HCT116 (cell line): ENCODE measurements around the gene SLC6A6.

Experiments
- CEBPB ChIP-seq: IDR thresholded peaks from 2 replicates; pipeline ENCODE4 v1.6.1; 2012; ENCODE audit warnings: low read depth
- CTCF ChIP-seq, 3 experiments: fragments of 200-600 bp in 1 of 3; sonication (generic) in 1 of 3; IDR thresholded peaks in 2 of 3; conservative IDR thresholded peaks in 1 of 3; 2 replicates each; pipeline ENCODE4 v1.5.1; 2012 to 2017; ENCODE audit warnings: low read depth in 2 of 3, low read length in 2 of 3, antibody characterized with exemption in 1 of 3, borderline replicate concordance in 1 of 3, control low read depth in 1 of 3, mild to moderate bottlenecking in 1 of 3, mixed read lengths in 1 of 3, mixed run types in 1 of 3, moderate library complexity in 1 of 3; ENCODE audit not compliant: insufficient read depth in 1 of 3
- EGR1 ChIP-seq: IDR thresholded peaks from 2 replicates; pipeline ENCODE4 v1.6.1; 2012; ENCODE audit warnings: low read depth
- ELF1 ChIP-seq: IDR thresholded peaks from 2 replicates; pipeline ENCODE4 v1.6.1; 2012; ENCODE audit warnings: low read depth, borderline replicate concordance
- EZH2phosphoT487 ChIP-seq: fragments of 200-600 bp; IDR thresholded peaks from 2 replicates; pipeline ENCODE4 v1.6.1; 2018; ENCODE audit warnings: antibody characterized with exemption, borderline replicate concordance
- JUND ChIP-seq: IDR thresholded peaks from 2 replicates; pipeline ENCODE4 v1.6.1; 2012
- POLR2A ChIP-seq: IDR thresholded peaks from 2 replicates; pipeline ENCODE4 v1.7.0; 2011; ENCODE audit warnings: borderline replicate concordance; ENCODE audit not compliant: insufficient read depth, insufficient read length; ENCODE audit errors: extremely low read depth
- POLR2AphosphoS5 ChIP-seq: IDR thresholded peaks from 2 replicates; pipeline ENCODE4 v1.6.1; 2011; ENCODE audit warnings: mild to moderate bottlenecking, low read depth, low read length, moderate library complexity
- REST ChIP-seq: IDR thresholded peaks from 2 replicates; pipeline ENCODE4 v1.6.1; 2012; ENCODE audit warnings: low read depth
- SIN3A ChIP-seq: IDR thresholded peaks from 2 replicates; pipeline ENCODE4 v1.6.1; 2012; ENCODE audit warnings: low read depth

- TF ChIP-seq POLR2AphosphoS5 (no peak), CTCF (IDR thresholded peaks at IDR 0.05 in 2 of 3, conservative IDR thresholded peaks at IDR 0.05 in 1 of 3; ENCODE audit: borderline replicate concordance in 1 of 3, insufficient read depth in 1 of 3, low read depth in 2 of 3, low read length in 2 of 3) (no peak), SIN3A (no peak), EZH2phosphoT487 (no peak), REST (no peak), POLR2A (no peak), ELF1 (no peak), CEBPB (no peak), JUND (no peak), EGR1 (no peak)
Observed at GRCh38 chr3:14464521-14464920, 62.1 kb downstream of the SLC6A6 start.
